HCT116 (cell line): ENCODE data around the gene CHST9. TPM values are rescaled to one million over a fixed set of nuclear protein-coding genes. Genes with fewer than 3 reads are reported as not detected.

Experiments
- ATAC-seq: fragments of 200-7000 bp; cut with Tn5 transposase; 2 replicates; pipeline ENCODE4 v1.9.1; 2020; ENCODE audit warnings: mild to moderate bottlenecking, moderate library complexity
- BruUV-seq: library from RNA; stranded (reverse); fragments of 400-500 nt; replicated peaks from 2 replicates; lab custom pipeline; 2021; lab: Mats Ljungman, UMichigan
- CTCF ChIA-PET: fragments of 300-600 bp; sonication (Branson Sonifier 250); formaldehyde crosslinking; loops from one replicate; lab custom pipeline; 2021; ENCODE audit warnings: antibody characterized with exemption; lab: Charles Lee
- POLR2A ChIA-PET: fragments of 300-600, 350-600 bp; sonication (Branson Sonifier 250); formaldehyde crosslinking; loops from one replicate; lab custom pipeline; 2021; ENCODE audit warnings: antibody characterized with exemption; lab: Charles Lee
- RAD21 ChIA-PET, 2 experiments: fragments of 300-600 bp; sonication (Branson Sonifier 250); formaldehyde crosslinking; loops; one replicate each; lab custom pipeline; 2023; ENCODE audit warnings: low total read pairs in 2 of 2; ENCODE audit not compliant: uncharacterized antibody in 2 of 2, unreplicated experiment in 2 of 2, low non-redundant PET in 1 of 2; lab: Charles Lee
- DNase-seq: peaks from one replicate; pipeline ENCODE4 v3.0.0-alpha.2; 2010; ENCODE audit warnings: low read depth, low spot score
- H2AFZ ChIP-seq: fragments of 200-600 bp; shearing (Covaris generic), sonication (generic); 2 replicates; pipeline ENCODE4 v1.6.1; 2017; ENCODE audit warnings: low read depth, mixed run types, mixed read lengths, antibody characterized with exemption, low read length; ENCODE audit not compliant: poor library complexity, severe bottlenecking
- H3K27ac ChIP-seq: 2 replicates; pipeline ENCODE4 v1.5.1; 2012; ENCODE audit warnings: low read depth, low read length
- H3K27me3 ChIP-seq: fragments of 200-600 bp; sonication (generic); 2 replicates; pipeline ENCODE4 v1.6.1; 2016; ENCODE audit warnings: mixed run types, low read length, mixed read lengths; ENCODE audit not compliant: insufficient read depth
- H3K36me3 ChIP-seq, 2 experiments: fragments of 200-500 bp in 1 of 2; fragments of 200-600 bp in 1 of 2; sonication (Bioruptor generic) in 1 of 2; sonication (generic) in 1 of 2; 2 replicates each; pipeline versions ENCODE4 v1.5.1 to v1.6.1; 2014 to 2016; ENCODE audit warnings: low read length in 2 of 2, inconsistent platforms in 1 of 2, mixed read lengths in 1 of 2, mixed run types in 1 of 2; ENCODE audit not compliant: insufficient read depth in 2 of 2, control insufficient read depth in 1 of 2
- H3K4me1 ChIP-seq, 2 experiments: fragments of 200-600 bp in 1 of 2; sonication (generic) in 1 of 2; 2 replicates each; pipeline versions ENCODE4 v1.5.1 to v1.6.1; 2012 to 2017; ENCODE audit warnings: low read length in 2 of 2, inconsistent platforms in 1 of 2, mild to moderate bottlenecking in 1 of 2, mixed read lengths in 1 of 2, mixed run types in 1 of 2, moderate library complexity in 1 of 2; ENCODE audit not compliant: insufficient read depth in 2 of 2, control insufficient read depth in 1 of 2
- H3K4me2 ChIP-seq: fragments of 200-600 bp; sonication (generic); 2 replicates; pipeline ENCODE4 v1.6.1; 2017; ENCODE audit warnings: mixed run types, low read length, mixed read lengths
- H3K4me3 ChIP-seq, 2 experiments: fragments of 200-600 bp in 1 of 2; sonication (generic) in 1 of 2; replicated peaks in 1 of 2; 2 replicates each; pipeline ENCODE4 v1.5.1; 2011 to 2016; ENCODE audit warnings: low read length in 2 of 2, control low read depth in 1 of 2, low read depth in 1 of 2, mild to moderate bottlenecking in 1 of 2, mixed read lengths in 1 of 2, mixed run types in 1 of 2
- H3K79me2 ChIP-seq: fragments of 200-600 bp; sonication (generic); 2 replicates; pipeline ENCODE4 v1.6.1; 2017; ENCODE audit warnings: mild to moderate bottlenecking, mixed run types, low read length, moderate library complexity, mixed read lengths; ENCODE audit not compliant: insufficient read depth
- H3K9ac ChIP-seq: fragments of 200-600 bp; sonication (generic); 2 replicates; pipeline ENCODE4 v1.6.1; 2016; ENCODE audit warnings: low read length, mixed read lengths
- H3K9me2 ChIP-seq: fragments of 200-600 bp; sonication (generic), shearing (Covaris generic); 2 replicates; pipeline ENCODE4 v1.6.1; 2017; ENCODE audit warnings: mixed run types, mild to moderate bottlenecking, moderate library complexity; ENCODE audit not compliant: insufficient read depth
- H3K9me3 ChIP-seq, 2 experiments: fragments of 200-500 bp in 1 of 2; fragments of 200-600 bp in 1 of 2; sonication (Bioruptor generic) in 1 of 2; sonication (generic) in 1 of 2; 2 replicates each; pipeline ENCODE4 v1.6.1; 2014 to 2017; ENCODE audit warnings: low read length in 2 of 2, mixed read lengths in 2 of 2, inconsistent platforms in 1 of 2, low read depth in 1 of 2, mild to moderate bottlenecking in 1 of 2, mixed run types in 1 of 2, moderate library complexity in 1 of 2; ENCODE audit not compliant: control insufficient read depth in 1 of 2, insufficient read depth in 1 of 2
- H4K20me1 ChIP-seq: fragments of 200-600 bp; sonication (generic), shearing (Covaris generic); 2 replicates; pipeline ENCODE4 v1.6.1; 2017; ENCODE audit warnings: mixed run types, mild to moderate bottlenecking, moderate library complexity; ENCODE audit not compliant: insufficient read depth
- ELF1 ChIP-seq: IDR thresholded peaks from 2 replicates; pipeline ENCODE4 v1.6.1; 2012; ENCODE audit warnings: low read depth, borderline replicate concordance
- EZH2 ChIP-seq: fragments of 200-600 bp; sonication (generic); IDR thresholded peaks from 2 replicates; pipeline ENCODE4 v1.6.1; 2017; ENCODE audit warnings: antibody characterized with exemption, mixed run types
- POLR2A ChIP-seq: IDR thresholded peaks from 2 replicates; pipeline ENCODE4 v1.7.0; 2011; ENCODE audit warnings: borderline replicate concordance; ENCODE audit not compliant: insufficient read depth, insufficient read length; ENCODE audit errors: extremely low read depth
- REST ChIP-seq: IDR thresholded peaks from 2 replicates; pipeline ENCODE4 v1.6.1; 2012; ENCODE audit warnings: low read depth
- TCF7L2 ChIP-seq: IDR thresholded peaks from 2 replicates; pipeline ENCODE4 v1.7.0; 2011; ENCODE audit warnings: borderline replicate concordance, inconsistent platforms; ENCODE audit not compliant: insufficient read depth, insufficient read length; ENCODE audit errors: extremely low read depth
- ZBTB33 ChIP-seq: IDR thresholded peaks from 2 replicates; pipeline ENCODE4 v1.6.1; 2011; ENCODE audit warnings: mild to moderate bottlenecking, low read length, moderate library complexity; ENCODE audit not compliant: insufficient replicate concordance; ENCODE audit errors: extremely low read depth
- ZFX ChIP-seq: fragments of 450-650 bp; IDR thresholded peaks from 2 replicates; pipeline ENCODE4 v1.6.1; 2017
- intact Hi-C: fragments of 100-400 bp; cut with micrococcal nuclease; formaldehyde crosslinking; loops from 2 replicates; pipeline ENCODE4 v1.10.0; 2022
- total RNA-seq: library from RNA; stranded (reverse); gene quantifications from one replicate; pipeline ENCODE4 v1.2.1, GENCODE V29; 2021; ENCODE audit not compliant: unreplicated experiment
- TF ChIP-seq, protein P1 (sequence below): IDR thresholded peaks from 2 replicates; pipeline ENCODE4 v1.6.1; 2012

CHST9 gene
- total RNA-seq, 1 experiment from 2014 or later: not detected

DNA sequence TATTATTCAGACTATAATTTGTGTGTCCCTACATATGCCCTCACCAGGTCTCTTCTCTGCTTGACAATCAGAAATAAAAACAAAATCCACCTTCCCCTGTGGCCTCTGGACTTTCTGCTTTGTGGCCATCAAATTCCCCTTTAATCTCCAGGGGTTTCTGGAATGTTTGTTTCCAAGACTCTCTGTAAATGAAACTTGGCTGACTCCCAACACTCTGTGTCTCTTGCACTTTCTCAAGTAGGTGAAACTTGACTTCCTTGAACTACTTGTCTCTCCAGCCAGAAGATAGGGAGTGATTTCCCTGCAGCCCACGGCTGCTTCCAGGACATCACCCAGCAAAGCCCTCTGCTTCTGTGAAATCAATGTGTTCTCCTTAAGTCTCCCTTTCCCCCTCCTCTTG, 265.5 kb downstream of the CHST9 start:
- RAD21 ChIA-PET: no interaction called here
- no peak for DNase-seq

More for the DNA sequence above, 265.5 kb downstream of the CHST9 start:
- no peaks in the 10 kb centered on the region for H3K9me2 ChIP-seq
- no peaks in the 10 kb centered on the region for H3K79me2 ChIP-seq
- H3K4me2 ChIP-seq: no peak overlapping the region
- POLR2A ChIA-PET: no interaction called here
- H3K4me1 ChIP-seq: no peaks in the 10 kb centered on the region
- peaks cover 14% of the 10 kb centered on the region for H3K27me3 ChIP-seq
- no peak overlapping the region for H3K27ac ChIP-seq
- TF ChIP-seq POLR2A (no peak), ZBTB33 (no peak), ZFX (no peak), REST (no peak), TCF7L2 (no peak), ELF1 (no peak), EZH2 (no peak)
- TF ChIP-seq, protein P1, sequence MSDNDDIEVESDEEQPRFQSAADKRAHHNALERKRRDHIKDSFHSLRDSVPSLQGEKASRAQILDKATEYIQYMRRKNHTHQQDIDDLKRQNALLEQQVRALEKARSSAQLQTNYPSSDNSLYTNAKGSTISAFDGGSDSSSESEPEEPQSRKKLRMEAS: no peak
- H4K20me1 ChIP-seq: no peaks in the 10 kb centered on the region
- intact Hi-C loops: no loop called here
- no peak overlapping the region for H3K4me3 ChIP-seq
- H3K36me3 ChIP-seq: no peaks in the 10 kb centered on the region
- no peak overlapping the region for H3K9ac ChIP-seq
- BruUV-seq: no TSS peak
- ATAC-seq: no peak
- CTCF ChIA-PET: no interaction called here
- H2AFZ ChIP-seq: no peak overlapping the region
- no peaks in the 10 kb centered on the region for H3K9me3 ChIP-seq
